ENCODE measurements around the gene CDADC1.

Gene CDADC1

DNA sequence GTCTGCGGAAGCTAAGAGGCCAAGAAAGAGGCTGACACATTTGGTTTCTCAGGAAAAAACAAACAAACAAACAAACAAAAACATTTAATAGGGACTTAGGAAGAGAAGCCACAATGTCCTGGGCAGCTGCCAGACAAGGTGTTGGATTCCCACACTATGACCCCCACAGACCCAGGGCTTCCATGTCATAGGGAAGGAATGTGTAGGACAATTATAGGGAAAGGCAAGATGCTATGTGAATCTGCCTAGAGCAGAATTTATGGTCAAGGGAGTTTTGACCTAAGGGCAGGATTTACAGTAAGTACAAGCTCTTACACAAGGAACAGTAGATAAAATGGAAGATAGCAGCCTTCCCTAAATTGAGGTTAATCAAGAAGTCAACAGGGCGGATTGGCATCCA is 9.1 kb upstream of the CDADC1 start:
- Histone ChIP-seq H3K9me3 (ENCODE audit: insufficient read depth, low read length) (no peaks in the 10 kb centered on the region), H3K4me2 (ENCODE audit: low read length) (no peak overlapping the region), H3K4me1 (ENCODE audit: low read length) (peaks cover 7% of the 10 kb centered on the region), H3K79me2 (ENCODE audit: low read length) (no peaks in the 10 kb centered on the region), H3K4me3 (ENCODE audit: low read length) (no peak overlapping the region), H4K20me1 (ENCODE audit: insufficient read depth, low read length) (no peaks in the 10 kb centered on the region), H3K36me3 (replicated peaks; ENCODE audit: low read depth, low read length) (no peaks in the 10 kb centered on the region), H3K9ac (ENCODE audit: low read length) (no peak overlapping the region), H2AFZ (ENCODE audit: low read depth, low read length) (no peak overlapping the region), H3K27ac (ENCODE audit: low read length) (no peak overlapping the region), H3K27me3 (ENCODE audit: low read depth, low read length) (peaks cover 10% of the 10 kb centered on the region)
- TF ChIP-seq, protein P1, sequence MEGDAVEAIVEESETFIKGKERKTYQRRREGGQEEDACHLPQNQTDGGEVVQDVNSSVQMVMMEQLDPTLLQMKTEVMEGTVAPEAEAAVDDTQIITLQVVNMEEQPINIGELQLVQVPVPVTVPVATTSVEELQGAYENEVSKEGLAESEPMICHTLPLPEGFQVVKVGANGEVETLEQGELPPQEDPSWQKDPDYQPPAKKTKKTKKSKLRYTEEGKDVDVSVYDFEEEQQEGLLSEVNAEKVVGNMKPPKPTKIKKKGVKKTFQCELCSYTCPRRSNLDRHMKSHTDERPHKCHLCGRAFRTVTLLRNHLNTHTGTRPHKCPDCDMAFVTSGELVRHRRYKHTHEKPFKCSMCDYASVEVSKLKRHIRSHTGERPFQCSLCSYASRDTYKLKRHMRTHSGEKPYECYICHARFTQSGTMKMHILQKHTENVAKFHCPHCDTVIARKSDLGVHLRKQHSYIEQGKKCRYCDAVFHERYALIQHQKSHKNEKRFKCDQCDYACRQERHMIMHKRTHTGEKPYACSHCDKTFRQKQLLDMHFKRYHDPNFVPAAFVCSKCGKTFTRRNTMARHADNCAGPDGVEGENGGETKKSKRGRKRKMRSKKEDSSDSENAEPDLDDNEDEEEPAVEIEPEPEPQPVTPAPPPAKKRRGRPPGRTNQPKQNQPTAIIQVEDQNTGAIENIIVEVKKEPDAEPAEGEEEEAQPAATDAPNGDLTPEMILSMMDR (IDR thresholded peaks at IDR 0.05; ENCODE audit: low read depth, low read length) = no peak
- TF ChIP-seq EZH2phosphoT487 (IDR thresholded peaks at IDR 0.05; ENCODE audit: low read depth) = no peak

DNA sequence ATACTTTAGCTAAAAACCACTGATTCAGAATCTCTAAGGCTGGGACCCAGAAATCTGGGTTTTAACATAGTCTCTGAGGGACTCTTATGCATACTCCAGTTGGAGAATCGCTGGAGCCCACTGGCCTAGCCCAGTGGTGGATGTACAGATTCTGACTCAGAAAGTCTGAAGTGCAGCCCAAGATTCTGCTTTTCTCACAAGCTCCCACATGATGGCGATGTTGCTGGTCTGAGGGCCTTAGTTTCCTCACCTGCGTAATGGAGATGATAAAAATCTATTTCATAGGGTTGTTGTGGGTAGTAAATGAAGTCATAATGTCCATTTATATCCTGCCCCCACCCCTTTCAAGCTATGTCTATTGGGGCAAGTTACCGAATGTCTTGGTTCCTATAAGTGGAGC is 7.7 kb upstream of the CDADC1 start:
- Histone ChIP-seq H2AFZ (ENCODE audit: low read depth, low read length) (0 out of 2 replicates have a peak overlapping the region, but pooled peaks have one; percentile 35), H3K4me3 (ENCODE audit: low read length) (no peak overlapping the region), H3K36me3 (replicated peaks; ENCODE audit: low read depth, low read length) (no peaks in the 10 kb centered on the region), H3K4me1 (ENCODE audit: low read length) (no peaks in the 10 kb centered on the region), H3K27ac (ENCODE audit: low read length) (no peak overlapping the region), H4K20me1 (ENCODE audit: insufficient read depth, low read length) (no peaks in the 10 kb centered on the region), H3K9me3 (ENCODE audit: insufficient read depth, low read length) (no peaks in the 10 kb centered on the region), H3K4me2 (ENCODE audit: low read length) (no peak overlapping the region), H3K79me2 (ENCODE audit: low read length) (no peaks in the 10 kb centered on the region), H3K27me3 (ENCODE audit: low read depth, low read length) (peaks cover 18% of the 10 kb centered on the region), H3K9ac (ENCODE audit: low read length) (no peak overlapping the region)
- TF ChIP-seq, protein P1 (IDR thresholded peaks at IDR 0.05; ENCODE audit: low read depth, low read length) = peak; percentile 77
- no peak for TF ChIP-seq EZH2phosphoT487 (IDR thresholded peaks at IDR 0.05; ENCODE audit: low read depth)

DNA sequence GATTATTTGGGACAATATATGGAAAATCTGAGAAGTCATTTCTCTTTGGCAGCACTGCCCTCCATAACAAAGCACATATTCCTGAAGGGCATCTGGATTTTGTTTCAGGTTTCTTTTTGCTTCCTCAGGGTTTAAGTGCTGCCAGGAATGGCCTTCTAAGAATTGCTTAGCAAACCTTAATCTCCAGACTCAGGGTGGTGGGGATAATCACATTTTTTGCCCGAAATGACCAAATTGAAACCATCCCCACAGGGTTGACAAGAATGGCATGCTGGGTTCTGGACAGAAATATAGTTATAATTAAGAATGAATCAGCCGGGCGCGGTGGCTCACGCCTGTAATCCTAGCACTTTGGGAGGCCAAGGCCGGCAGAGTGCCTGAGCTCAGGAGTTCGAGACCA is 6.4 kb upstream of the CDADC1 start:
- Histone ChIP-seq H2AFZ (ENCODE audit: low read depth, low read length) (no peak overlapping the region), H3K36me3 (replicated peaks; ENCODE audit: low read depth, low read length) (no peaks in the 10 kb centered on the region), H3K79me2 (ENCODE audit: low read length) (no peaks in the 10 kb centered on the region), H3K4me2 (ENCODE audit: low read length) (no peak overlapping the region), H3K9ac (ENCODE audit: low read length) (no peak overlapping the region), H3K27me3 (ENCODE audit: low read depth, low read length) (peaks cover 19% of the 10 kb centered on the region), H3K4me1 (ENCODE audit: low read length) (no peaks in the 10 kb centered on the region), H4K20me1 (ENCODE audit: insufficient read depth, low read length) (no peaks in the 10 kb centered on the region), H3K4me3 (ENCODE audit: low read length) (no peak overlapping the region), H3K9me3 (ENCODE audit: insufficient read depth, low read length) (no peaks in the 10 kb centered on the region), H3K27ac (ENCODE audit: low read length) (no peak overlapping the region)
- no peak for TF ChIP-seq EZH2phosphoT487 (IDR thresholded peaks at IDR 0.05; ENCODE audit: low read depth)
- TF ChIP-seq, protein P1 (IDR thresholded peaks at IDR 0.05; ENCODE audit: low read depth, low read length) = no peak

DNA sequence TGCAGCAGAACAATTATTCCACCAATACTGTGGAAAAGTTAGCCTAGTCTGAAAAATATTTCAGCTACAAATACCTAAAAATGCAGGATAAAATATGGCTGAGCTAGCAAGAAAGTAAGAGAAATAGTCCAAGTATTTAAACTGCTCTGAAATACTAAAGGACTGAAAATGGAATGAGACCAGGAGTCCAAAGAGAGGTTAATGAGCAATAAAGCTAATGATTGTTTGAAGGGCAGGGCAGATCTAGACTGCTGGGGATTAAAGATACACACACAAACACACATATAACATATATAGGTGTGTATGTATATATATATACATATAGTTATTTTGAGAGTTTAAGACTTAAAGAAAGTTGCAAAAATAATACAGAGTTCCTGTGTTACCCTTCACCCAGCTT is 2.6 kb upstream of the CDADC1 start:
- TF ChIP-seq EZH2phosphoT487 (IDR thresholded peaks at IDR 0.05; ENCODE audit: low read depth) = no peak
- TF ChIP-seq, protein P1 (IDR thresholded peaks at IDR 0.05; ENCODE audit: low read depth, low read length) = no peak

More for the DNA sequence above, 2.6 kb upstream of the CDADC1 start:
- no peak overlapping the region for H3K9ac ChIP-seq (ENCODE audit: low read length)
- H3K27ac ChIP-seq (ENCODE audit: low read length) = no peak overlapping the region
- H3K36me3 ChIP-seq (replicated peaks; ENCODE audit: low read depth, low read length) = no peaks in the 10 kb centered on the region
- peaks cover 19% of the 10 kb centered on the region for H3K27me3 ChIP-seq (ENCODE audit: low read depth, low read length)
- no peak overlapping the region for H2AFZ ChIP-seq (ENCODE audit: low read depth, low read length)
- H3K4me1 ChIP-seq (ENCODE audit: low read length) = peaks cover 9% of the 10 kb centered on the region; the same call in 1 of the 2 replicates
- H3K9me3 ChIP-seq (ENCODE audit: insufficient read depth, low read length) = no peaks in the 10 kb centered on the region
- H3K4me2 ChIP-seq (ENCODE audit: low read length) = no peak overlapping the region
- peaks cover 9% of the 10 kb centered on the region; the same call in 1 of the 2 replicates for H3K79me2 ChIP-seq (ENCODE audit: low read length)
- no peaks in the 10 kb centered on the region for H4K20me1 ChIP-seq (ENCODE audit: insufficient read depth, low read length)
- no peak overlapping the region for H3K4me3 ChIP-seq (ENCODE audit: low read length)

Measured in OCI-LY3 (cell line).